Fibroblast of villous mesenchyme (primary cell): ENCODE data around the gene B3GALT5. TPM values are rescaled to one million over a fixed set of nuclear protein-coding genes. Genes with fewer than 3 reads are reported as not detected.
A peak's percentile ranks its signal among the peaks of the same experiment; 100 is the strongest.

Experiments used
- DNase-seq: peaks from one replicate; pipeline ENCODE4 v3.0.0-alpha.2; 2010; ENCODE audit warnings: low read depth
- H3K4me3 ChIP-seq: 2 replicates; pipeline ENCODE4 v1.5.1; 2011; ENCODE audit warnings: low read depth, mild to moderate bottlenecking, low read length
- CTCF ChIP-seq: IDR thresholded peaks from 2 replicates; pipeline ENCODE4 v1.5.1; 2012; ENCODE audit warnings: low read depth, mild to moderate bottlenecking, low read length; ENCODE audit not compliant: insufficient read depth
- total RNA-seq: library from RNA; depleted of rRNA; stranded (reverse); fragments of >200 nt; gene quantifications from 2 replicates; pipeline ENCODE4 v1.2.3, GENCODE V29; 2012

B3GALT5 gene
- total RNA-seq, 1 donor: not detected

GRCh38 chr21:39632796-39633442 lies 20.2 kb downstream of the B3GALT5 start:
- DNase-seq: peak; percentile 59
- no peak for TF ChIP-seq CTCF
- H3K4me3 ChIP-seq: no peak overlapping the region

- DNase-seq: peak; percentile 92
- TF ChIP-seq CTCF: no peak
- H3K4me3 ChIP-seq: no peak overlapping the region
Measured at GRCh38 chr21:39633770-39634181, 21.0 kb downstream of the B3GALT5 start.

GRCh38 chr21:39634507-39634906 lies 21.8 kb downstream of the B3GALT5 start:
- H3K4me3 ChIP-seq: no peak overlapping the region
- TF ChIP-seq CTCF: no peak
- no peak for DNase-seq

- H3K4me3 ChIP-seq: no peak overlapping the region
- DNase-seq: no peak
- no peak for TF ChIP-seq CTCF
Measured at GRCh38 chr21:39637197-39637970, 24.6 kb downstream of the B3GALT5 start.

- DNase-seq: no peak
- TF ChIP-seq CTCF: no peak
- no peak overlapping the region for H3K4me3 ChIP-seq
Measured at GRCh38 chr21:39637971-39638240, 25.2 kb downstream of the B3GALT5 start.

- DNase-seq: no peak
- no peak for TF ChIP-seq CTCF
- no peak overlapping the region for H3K4me3 ChIP-seq
Measured at GRCh38 chr21:39638281-39638680, 25.5 kb downstream of the B3GALT5 start.
